Hindlimb muscle (tissue), 1 donor: ENCODE results near the gene CUL2. TPM values are rescaled to one million over a fixed set of nuclear protein-coding genes. Genes with fewer than 3 reads are reported as not detected.
"Not testable (repeated sequence)": the region's sequence is repeated elsewhere in the genome, so short reads cannot be mapped to it uniquely, and the experiment has no call there.

ENCODE experiments used
- DNase-seq: peaks from one replicate; pipeline ENCODE4 v3.0.0-alpha.2; 2013
- polyA plus RNA-seq: library from polyadenylated mRNA; unstranded; fragments of 120-200 nt; gene quantifications from one replicate; pipeline ENCODE4 v1.2.1, GENCODE V29; 2013; ENCODE audit not compliant: insufficient read length

CUL2 gene
- polyA plus RNA-seq = 39.3 TPM

DNA sequence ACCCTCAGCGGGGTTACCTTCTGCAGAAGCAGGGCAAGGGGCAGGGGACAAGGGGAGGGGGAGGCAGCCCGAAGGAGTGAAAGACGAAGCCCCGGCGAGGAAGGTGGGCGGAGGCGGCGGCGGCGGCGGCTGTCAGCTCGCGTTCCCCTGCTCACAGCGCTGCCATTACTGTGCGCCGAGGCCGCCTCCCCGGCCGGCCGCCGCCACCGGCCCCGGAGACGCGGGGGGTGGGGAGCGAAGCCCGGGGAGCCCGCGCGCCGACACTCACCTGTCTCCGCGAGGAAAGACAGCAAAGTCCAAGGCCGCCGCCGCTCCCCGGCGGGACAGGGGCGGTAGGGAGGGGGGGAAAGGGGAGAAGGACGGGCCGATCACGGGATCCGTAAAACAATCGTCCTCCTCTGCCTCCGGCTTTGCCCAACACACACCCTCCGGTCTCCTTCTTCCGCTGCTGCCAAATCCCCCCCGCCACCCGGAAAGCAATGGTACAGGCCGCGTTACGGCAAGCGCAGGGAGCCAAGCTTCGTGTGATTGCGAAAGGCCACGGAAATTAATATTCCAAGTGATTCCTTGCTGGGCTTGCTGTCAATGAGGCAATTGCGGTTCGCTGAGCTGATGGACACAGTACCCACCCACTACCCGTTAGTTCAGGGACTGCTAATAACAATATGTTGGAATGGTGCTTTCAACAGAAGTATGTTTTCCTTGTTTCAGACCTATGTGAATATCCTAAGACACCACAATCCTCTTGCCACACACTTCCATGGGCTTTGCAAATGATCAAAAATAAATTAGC is at the start of gene CUL2:
Gene CUL2, minus strand, starts transcription at position 180 of the 793 bp plus-strand sequence. CDS start 19,024 bp downstream, outside the sequence.
- DNase-seq = peak; percentile 95

- no peak for DNase-seq
Observed at GRCh38 chr10:35136263-35136815, 46.2 kb upstream of the CUL2 start.

- DNase-seq = no peak
Observed at GRCh38 chr10:35135861-35136260, 45.7 kb upstream of the CUL2 start.

DNA sequence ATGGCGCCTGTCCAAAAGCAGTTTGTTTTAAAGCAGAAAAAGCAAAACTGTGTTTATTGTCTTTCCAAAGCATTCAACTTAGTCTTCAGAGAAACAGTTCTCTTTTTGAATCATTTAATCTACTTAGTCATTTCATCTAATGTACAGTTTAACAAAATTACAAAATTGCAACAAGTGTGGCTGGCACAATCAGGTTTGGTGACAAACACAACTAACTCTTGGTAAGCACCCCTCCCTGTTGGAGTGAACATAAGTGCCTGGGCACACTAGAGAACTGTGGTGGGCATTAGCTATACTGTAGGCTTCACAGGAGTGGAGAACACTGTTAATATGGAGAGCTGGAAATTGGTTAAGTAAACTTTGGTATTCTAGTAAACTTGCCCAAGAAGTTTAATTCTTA is 43.4 kb upstream of the CUL2 start:
- no peak for DNase-seq

- no peak for DNase-seq
Observed at GRCh38 chr10:35132727-35133126, 42.6 kb upstream of the CUL2 start.

DNA sequence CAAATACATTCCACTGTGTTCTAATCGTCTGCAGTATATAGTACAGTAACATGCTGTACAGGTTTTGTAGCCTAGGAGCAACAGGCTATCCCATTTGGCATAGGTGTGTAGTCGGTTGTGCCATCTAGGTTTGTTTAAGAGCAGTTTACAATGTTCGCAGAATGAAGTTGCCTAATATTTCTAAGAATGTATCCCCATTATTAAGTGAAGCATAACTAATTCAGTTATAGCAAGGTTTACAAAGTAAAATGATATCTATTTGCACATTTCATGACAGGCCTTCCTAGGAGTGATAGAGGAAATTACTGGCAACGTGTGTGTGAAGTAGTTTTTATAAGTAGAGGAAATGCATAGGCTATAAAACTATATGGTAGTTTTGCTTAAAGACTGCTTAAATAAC is 40.5 kb upstream of the CUL2 start:
- no peak for DNase-seq

- no peak for DNase-seq
Observed at GRCh38 chr10:35129185-35129674, 39.1 kb upstream of the CUL2 start.

- peak; percentile 71 for DNase-seq
Observed at GRCh38 chr10:35127289-35127891, 37.2 kb upstream of the CUL2 start.

- DNase-seq = peak; percentile 95
Observed at GRCh38 chr10:35126530-35127288, 36.6 kb upstream of the CUL2 start, which contains the start of gene CREM. Gene CREM, plus strand, starts transcription at chr10:35126846. Its CDS starts 10,990 bp downstream, at chr10:35137836.

DNA sequence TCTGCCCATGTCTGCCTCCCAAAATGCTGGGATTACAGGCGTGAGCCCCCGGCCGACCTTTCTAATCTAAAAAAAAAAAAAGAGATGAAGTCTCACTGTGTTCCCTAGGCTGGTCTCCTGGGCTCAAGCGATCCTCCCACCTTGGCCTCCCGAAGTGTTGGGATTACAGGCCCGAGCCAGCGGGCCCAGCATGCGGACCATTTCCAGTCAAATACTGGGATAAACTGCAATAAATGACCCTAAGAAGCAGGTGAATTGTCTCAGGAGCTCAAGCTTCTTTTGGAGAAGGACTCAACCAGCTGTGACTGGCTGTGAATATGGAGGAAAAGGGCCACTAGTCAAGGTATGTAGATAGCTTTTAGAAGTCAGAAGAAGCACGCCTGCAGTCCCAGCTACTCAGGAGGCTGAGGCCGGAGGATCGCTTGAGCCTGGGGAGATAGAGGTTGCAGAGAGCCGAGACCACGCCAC is 36.0 kb upstream of the CUL2 start:
- DNase-seq = no peak

DNA sequence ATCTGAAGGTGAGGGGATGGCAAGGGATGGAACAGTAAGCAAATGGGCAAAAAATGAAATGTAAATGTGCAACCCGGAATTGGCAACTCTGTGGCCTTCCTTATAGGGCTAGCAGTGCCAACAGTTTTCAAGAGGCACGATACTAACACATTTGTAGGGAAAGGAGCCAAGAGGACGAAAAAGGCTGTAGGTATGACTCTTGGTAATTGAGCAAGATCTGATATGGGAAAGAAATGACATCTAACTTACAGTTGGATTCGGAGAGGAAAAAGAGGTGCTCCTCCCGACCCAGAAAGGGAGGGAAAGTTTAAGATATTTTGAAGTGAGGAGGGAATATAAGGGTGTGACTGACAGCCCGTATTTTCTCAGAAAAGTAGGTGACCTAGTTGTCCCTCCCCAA is 34.4 kb upstream of the CUL2 start:
- DNase-seq = no peak

DNA sequence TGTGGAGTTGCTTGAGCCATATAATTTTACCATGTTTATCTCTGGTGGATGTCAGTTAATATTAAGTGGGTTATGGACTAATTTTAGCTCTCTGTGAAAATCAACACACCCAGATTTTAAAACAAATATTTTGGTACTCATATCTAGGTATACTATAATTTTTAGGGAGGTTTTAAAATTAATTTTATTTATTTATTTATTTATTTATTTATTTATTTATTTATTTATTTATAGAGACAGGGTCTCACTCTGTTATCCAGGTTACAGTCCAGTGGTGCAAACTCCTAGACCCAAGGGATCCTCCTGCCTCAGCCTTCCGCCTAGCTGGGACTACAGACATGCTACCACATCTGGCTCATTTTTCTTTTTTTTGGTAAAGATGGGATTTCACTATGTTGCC is 29.2 kb upstream of the CUL2 start:
- DNase-seq = no peak

- DNase-seq = no peak
Observed at GRCh38 chr10:35112571-35112970, 22.4 kb upstream of the CUL2 start.

GRCh38 chr10:35103882-35104281 is 13.7 kb upstream of the CUL2 start:
- DNase-seq = no peak

DNA sequence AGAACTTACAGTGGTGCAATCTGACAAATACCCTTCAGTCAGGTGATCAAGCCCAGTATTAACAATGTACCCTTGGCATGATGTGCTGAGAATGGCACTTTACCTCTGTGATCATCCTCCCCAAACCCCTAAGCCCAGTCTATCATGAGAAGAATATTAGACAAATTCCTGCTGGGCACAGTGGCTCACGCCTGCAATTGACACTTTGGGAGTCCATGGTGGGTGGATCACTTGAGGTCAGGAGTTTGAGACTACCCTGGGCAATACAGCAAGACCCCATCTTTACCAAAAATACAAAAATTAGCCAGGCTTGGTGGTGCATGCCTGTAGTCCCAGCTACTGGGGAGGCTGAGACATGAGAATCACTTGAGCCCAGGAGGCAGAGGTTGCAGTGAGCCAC is 7.4 kb upstream of the CUL2 start:
- no peak for DNase-seq

DNA sequence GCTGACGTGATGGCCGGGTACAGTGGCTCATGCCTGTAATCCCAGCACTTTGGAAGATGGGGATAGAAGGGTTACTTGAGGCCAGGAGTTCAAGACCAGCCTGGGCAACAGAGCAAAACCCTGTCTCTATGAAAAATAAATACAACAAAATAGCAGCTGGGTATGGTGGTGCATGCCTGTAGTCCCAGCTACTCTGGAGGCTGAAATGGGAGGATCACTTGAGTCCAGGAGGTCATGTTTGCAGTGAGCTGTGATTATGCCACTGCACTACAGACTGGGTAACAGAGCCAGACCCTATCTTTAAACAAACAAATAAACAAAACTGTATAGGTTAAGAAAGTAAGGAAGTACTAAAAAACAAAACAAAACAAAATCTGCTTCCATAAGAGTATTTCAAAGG is 6.2 kb upstream of the CUL2 start:
- no peak for DNase-seq

GRCh38 chr10:35092851-35093250 is 2.7 kb upstream of the CUL2 start:
- DNase-seq = no peak

GRCh38 chr10:35091994-35092790 is 2.1 kb upstream of the CUL2 start:
- DNase-seq = no peak

DNA sequence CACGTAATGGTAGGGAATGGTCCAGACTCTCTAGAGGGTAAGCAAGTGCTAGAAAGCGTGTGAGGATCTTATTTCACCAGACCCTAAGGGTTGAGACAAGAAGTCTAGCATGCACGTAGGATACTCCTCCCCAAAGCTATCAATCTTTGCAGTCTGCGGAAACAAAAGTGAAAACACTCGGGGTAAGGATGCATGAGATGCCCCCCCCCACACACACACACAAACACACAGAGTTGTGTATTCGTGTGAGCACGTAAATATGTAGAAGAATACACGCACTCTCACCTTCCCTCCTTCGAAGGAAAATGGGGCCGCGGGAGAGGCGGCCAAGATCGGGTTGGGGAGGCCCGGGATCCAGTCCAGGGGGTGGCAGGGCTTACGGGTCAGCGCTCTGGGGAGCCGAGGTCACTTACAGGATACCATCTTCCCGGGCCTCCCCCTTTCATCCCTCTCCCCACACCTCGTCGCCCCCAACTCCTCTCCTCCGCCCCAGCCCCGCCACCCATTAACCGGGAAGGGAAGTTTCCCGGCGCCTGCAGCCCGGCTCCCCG is 455 bp downstream of the CUL2 start:
- DNase-seq = peak; percentile 15

- DNase-seq = no peak
Observed at GRCh38 chr10:35083242-35083641, 6.9 kb downstream of the CUL2 start.

GRCh38 chr10:35080261-35080660 is 9.9 kb downstream of the CUL2 start:
- DNase-seq = not testable (repeated sequence)

DNA sequence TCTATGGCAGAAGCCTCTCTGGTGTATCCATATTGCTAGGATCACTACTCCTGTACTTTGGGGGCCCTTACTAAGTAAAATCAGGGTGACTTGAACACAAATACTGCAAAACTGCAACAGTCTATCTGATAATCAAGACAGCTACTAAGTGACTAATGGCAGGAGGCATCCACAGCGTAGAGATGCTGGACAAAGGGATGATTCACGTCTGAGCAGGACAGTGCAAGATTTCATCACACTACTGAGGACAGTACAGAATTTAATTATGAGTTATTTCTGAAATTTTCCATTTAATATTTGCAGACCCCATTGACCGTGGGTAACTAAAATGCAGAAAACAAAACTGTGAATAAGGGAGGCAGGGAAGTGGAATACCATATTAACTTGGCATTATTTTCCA is 10.4 kb downstream of the CUL2 start:
- DNase-seq = no peak
